Measurements from ENCODE around the gene ATP2B2. TPM values are rescaled to one million over a fixed set of nuclear protein-coding genes. Genes with fewer than 3 reads are reported as not detected.

Gene ATP2B2
- total RNA-seq, 2 experiments from 2014 or later, result 0.06 TPM; not detected in 1

DNA sequence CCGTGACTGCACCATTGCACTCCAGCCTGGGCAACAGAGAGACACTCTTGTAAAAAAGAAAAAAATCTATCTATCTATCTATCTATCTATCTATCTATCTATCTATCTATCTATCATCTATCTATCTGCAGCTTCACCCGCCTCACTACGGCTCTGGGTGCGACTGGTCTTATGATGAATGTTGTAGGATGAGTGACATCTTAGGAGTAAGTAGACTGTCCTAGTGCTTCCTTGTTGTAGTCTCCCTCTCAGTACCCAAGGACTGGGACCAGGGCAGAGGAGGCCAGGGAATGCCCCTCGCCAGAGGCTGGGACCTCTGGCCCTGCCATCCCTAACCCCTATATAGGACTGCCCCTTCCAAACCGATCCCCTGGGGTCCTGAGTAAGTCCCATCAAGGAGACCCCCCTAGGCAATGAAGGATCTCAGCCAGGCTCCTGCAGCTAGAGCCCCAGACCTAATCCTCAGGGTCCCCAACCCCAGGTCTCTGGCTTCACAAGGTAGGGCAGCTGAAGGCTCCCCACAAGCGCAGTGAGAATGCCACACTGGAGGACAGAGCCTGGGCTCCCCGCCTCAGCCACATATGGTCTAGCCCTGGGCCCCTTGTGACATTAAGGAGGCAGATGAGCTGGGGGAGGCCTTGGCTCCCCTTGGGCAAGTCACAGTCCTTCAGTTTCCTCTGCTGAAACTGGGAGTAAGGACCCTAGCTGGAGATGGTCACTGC is 183.6 kb downstream of the ATP2B2 start:
- no peak for DNase-seq (ENCODE audit: low spot score)
- no peaks in the 10 kb centered on the region for H3K9me2 ChIP-seq (ENCODE audit: insufficient read depth, low read length)
- POLR2A ChIA-PET, result interaction anchor here (0.6 to 1.3 kb wide), 8 partner anchors 9 to 528 kb away, joined by 3 to 7 read pairs (median 4); partner anchors contain the start of gene CRELD1
- intact Hi-C loops (cut with micrococcal nuclease; ENCODE audit: unreplicated experiment), result loop anchor here (2.0 to 5.0 kb wide), 4 partner anchors 73 to 479 kb away; partner anchors contain the start of genes BRK1, CRELD1, RPUSD3 and TATDN2
- peaks cover 27% of the 10 kb centered on the region; the same call in 1 of the 2 replicates for H3K36me3 ChIP-seq (ENCODE audit: insufficient read depth, low read length)
- H4K20me1 ChIP-seq (ENCODE audit: insufficient read depth, low read length), result peaks cover 6% of the 10 kb centered on the region; the same call in 1 of the 2 replicates
- no TSS peak for BruUV-seq (replicated peaks)
- CTCF ChIA-PET (ENCODE audit: unreplicated experiment), result interaction anchor here (0.6 kb wide), 1 partner anchor 480 kb away, joined by 3 read pairs; no protein-coding TSS in a partner anchor
- no peak overlapping the region for H2AFZ ChIP-seq (ENCODE audit: low read length)
- TF ChIP-seq EZH2phosphoT487 (IDR thresholded peaks at IDR 0.05; ENCODE audit: borderline replicate concordance, low read depth, low read length), result no peak
- TF ChIP-seq, protein P1, sequence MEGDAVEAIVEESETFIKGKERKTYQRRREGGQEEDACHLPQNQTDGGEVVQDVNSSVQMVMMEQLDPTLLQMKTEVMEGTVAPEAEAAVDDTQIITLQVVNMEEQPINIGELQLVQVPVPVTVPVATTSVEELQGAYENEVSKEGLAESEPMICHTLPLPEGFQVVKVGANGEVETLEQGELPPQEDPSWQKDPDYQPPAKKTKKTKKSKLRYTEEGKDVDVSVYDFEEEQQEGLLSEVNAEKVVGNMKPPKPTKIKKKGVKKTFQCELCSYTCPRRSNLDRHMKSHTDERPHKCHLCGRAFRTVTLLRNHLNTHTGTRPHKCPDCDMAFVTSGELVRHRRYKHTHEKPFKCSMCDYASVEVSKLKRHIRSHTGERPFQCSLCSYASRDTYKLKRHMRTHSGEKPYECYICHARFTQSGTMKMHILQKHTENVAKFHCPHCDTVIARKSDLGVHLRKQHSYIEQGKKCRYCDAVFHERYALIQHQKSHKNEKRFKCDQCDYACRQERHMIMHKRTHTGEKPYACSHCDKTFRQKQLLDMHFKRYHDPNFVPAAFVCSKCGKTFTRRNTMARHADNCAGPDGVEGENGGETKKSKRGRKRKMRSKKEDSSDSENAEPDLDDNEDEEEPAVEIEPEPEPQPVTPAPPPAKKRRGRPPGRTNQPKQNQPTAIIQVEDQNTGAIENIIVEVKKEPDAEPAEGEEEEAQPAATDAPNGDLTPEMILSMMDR (conservative IDR thresholded peaks at IDR 0.05; ENCODE audit: low read length), result no peak
- peak overlapping the region; percentile 48; the same call in 1 of the 2 replicates for H3K4me2 ChIP-seq (ENCODE audit: low read length)
- peaks cover 24% of the 10 kb centered on the region for H3K79me2 ChIP-seq (ENCODE audit: insufficient read depth, low read depth, low read length)
- no peaks in the 10 kb centered on the region for H3K9me3 ChIP-seq (ENCODE audit: low read length)
- no peak overlapping the region for H3K4me3 ChIP-seq (ENCODE audit: low read depth, low read length, poor library complexity, severe bottlenecking)
- H3K4me1 ChIP-seq (ENCODE audit: insufficient read depth, low read length, poor library complexity, severe bottlenecking), result peaks cover 20% of the 10 kb centered on the region
- no peak overlapping the region for H3K27ac ChIP-seq (ENCODE audit: low read depth, low read length, poor library complexity, severe bottlenecking)

DNA sequence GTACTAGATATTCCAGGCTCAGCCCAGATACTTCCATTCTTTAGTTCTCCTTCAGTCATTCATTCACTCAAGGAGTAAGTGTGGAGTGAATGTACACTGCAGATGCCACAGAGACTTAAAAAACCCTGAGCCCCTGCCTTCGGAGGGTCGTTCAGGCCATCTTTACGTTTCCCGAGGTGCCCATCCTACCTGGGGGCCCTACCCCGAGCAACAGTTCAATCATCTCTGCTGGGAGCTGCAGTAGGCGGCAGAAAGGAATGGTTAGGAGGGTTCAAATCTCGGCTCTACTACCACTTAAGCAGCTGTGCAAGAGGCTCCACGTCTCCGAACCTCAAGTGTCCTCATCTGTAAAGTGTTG is 185.1 kb downstream of the ATP2B2 start:
- Histone ChIP-seq H3K9me3 (ENCODE audit: low read length) (no peaks in the 10 kb centered on the region), H3K4me3 (ENCODE audit: low read depth, low read length, poor library complexity, severe bottlenecking) (peak overlapping the region; percentile 91), H3K4me2 (ENCODE audit: low read length) (peak overlapping the region; percentile 99), H3K27ac (ENCODE audit: low read depth, low read length, poor library complexity, severe bottlenecking) (peak overlapping the region; percentile 12), H3K4me1 (ENCODE audit: insufficient read depth, low read length, poor library complexity, severe bottlenecking) (peaks cover 20% of the 10 kb centered on the region), H4K20me1 (ENCODE audit: insufficient read depth, low read length) (peaks cover 6% of the 10 kb centered on the region; the same call in 1 of the 2 replicates), H3K79me2 (ENCODE audit: insufficient read depth, low read depth, low read length) (peaks cover 24% of the 10 kb centered on the region), H3K36me3 (ENCODE audit: insufficient read depth, low read length) (peaks cover 40% of the 10 kb centered on the region; the same call in 1 of the 2 replicates), H3K9me2 (ENCODE audit: insufficient read depth, low read length) (no peaks in the 10 kb centered on the region), H2AFZ (ENCODE audit: low read length) (peak overlapping the region; percentile 27; the same call in 1 of the 2 replicates)
- DNase-seq (ENCODE audit: low spot score), result peak; percentile 20
- BruUV-seq (replicated peaks), result no TSS peak
- TF ChIP-seq EZH2phosphoT487 (IDR thresholded peaks at IDR 0.05; ENCODE audit: borderline replicate concordance, low read depth, low read length), result no peak
- TF ChIP-seq, protein P1 (conservative IDR thresholded peaks at IDR 0.05; ENCODE audit: low read length), result no peak
- intact Hi-C loops (cut with micrococcal nuclease; ENCODE audit: unreplicated experiment), result loop anchor here (2.0 to 5.0 kb wide), 4 partner anchors 71 to 478 kb away; partner anchors contain the start of genes BRK1, CRELD1, RPUSD3 and TATDN2
- POLR2A ChIA-PET, result interaction anchor here (0.6 to 1.3 kb wide), 5 partner anchors 9 to 430 kb away, joined by 3 to 6 read pairs (median 3); partner anchors contain the start of genes CRELD1 and JAGN1
- CTCF ChIA-PET (ENCODE audit: unreplicated experiment), result interaction anchor here (0.8 kb wide), 1 partner anchor 56 kb away, joined by 3 read pairs; no protein-coding TSS in a partner anchor
